ENCODE results near the gene CCT5. TPM values are rescaled to one million over a fixed set of nuclear protein-coding genes. Genes with fewer than 3 reads are reported as not detected.

Gene CCT5
- 133 TPM for total RNA-seq

DNA sequence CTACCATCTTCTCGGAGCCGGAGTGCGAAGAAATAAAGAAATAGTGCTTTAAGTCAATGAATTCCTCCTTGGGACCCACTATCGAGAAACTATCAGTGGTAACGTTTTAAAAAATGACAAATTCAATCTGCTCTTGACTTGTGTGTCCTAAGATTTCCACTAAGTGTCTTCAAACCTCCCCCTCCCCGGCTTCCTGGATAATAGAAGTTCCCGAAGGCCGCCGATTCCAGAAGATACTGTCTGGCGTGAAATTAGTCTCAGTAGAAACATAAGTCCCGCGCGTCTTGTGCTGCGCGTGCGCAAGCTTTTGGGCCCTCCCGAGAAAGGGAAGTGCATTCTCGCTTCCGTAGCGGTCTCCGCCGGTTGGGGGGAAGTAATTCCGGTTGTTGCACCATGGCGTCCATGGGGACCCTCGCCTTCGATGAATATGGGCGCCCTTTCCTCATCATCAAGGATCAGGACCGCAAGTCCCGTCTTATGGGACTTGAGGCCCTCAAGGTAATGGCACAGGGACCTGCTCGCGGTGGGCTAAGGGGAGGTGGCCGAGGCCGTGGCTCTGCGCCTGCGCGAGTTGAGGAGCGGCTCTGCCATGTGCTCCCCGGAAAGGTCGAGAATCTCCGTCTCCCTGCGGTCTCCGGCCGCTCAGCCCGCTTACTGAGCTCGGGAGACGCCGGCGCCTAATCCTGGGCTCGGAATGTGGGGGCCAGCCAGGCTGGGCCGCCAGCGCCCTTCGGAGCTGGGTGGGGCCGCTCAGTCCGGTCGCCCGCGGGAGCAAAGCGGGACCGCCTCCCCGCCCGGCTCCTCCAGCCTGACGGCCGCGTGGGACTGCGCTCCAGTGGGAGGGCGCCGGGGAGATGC lies at the start of gene CCT5:
Gene CCT5, plus strand, starts transcription at position 333 of the 858 bp plus-strand sequence. Its CDS starts 61 bp downstream, at position 394.
- DNase-seq (ENCODE audit: low spot score): peak; percentile 97

GRCh38 chr5:10201223-10201868 lies 48.7 kb upstream of the CCT5 start:
- DNase-seq (ENCODE audit: low spot score): no peak

DNA sequence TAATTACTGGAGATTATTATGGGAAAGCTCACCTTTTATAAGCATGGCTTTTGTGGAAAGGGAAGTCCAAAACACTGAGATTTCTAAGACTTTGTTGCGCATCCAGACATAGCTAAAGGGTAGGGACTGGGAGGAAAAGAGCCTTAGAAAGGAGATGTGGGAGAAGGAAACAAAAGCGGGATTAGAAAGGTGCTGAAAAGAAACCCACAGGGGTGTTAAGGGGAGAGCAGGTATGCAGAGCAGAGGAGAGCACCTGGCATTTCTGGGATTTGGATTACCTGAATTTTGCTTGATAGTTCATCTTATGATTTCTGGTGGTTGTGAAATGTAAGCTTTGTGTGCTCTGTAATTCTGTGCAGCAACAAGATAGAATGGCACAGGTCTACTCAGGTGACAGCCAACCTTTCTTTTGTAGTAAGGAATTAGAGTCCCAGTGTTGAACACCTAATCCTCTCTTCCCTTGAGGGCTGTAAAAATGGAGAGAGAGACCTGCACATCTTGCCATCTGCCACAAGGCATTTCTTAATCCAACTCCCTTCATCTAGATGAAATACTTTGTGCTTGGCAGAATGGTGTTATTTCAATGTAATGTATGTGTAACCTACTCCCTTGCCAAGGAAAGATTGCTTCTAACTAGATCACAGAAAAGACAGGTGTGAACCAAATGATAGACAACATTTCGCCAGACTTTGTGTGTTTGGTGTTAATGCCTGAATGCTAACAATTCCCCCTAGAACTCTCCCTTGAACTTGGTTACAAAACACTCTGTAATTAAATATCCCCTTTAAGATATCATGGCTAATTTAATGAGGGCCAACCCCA lies 47.8 kb upstream of the CCT5 start:
- DNase-seq (ENCODE audit: low spot score): no peak

GRCh38 chr5:10209004-10209403 lies 41.1 kb upstream of the CCT5 start:
- DNase-seq (ENCODE audit: low spot score): no peak

DNA sequence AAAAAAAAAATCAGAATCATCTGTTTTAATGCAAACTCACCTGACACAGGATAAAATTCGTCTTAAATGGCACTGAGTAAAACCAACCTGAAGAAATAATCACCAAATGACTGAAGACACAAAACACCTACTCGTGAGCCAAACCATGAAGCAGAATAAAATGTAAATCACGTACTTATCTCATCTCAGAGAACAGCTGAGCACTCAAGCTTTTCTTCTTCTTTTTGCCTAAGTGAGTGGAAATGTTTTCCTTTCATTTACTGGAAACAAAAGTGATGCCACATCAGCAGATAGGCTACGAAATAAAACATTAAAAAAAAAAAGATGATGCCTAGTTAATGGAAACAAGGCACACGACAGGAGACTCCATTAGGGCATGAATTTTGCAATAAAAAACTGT lies 36.8 kb upstream of the CCT5 start:
- no peak for DNase-seq (ENCODE audit: low spot score)

DNA sequence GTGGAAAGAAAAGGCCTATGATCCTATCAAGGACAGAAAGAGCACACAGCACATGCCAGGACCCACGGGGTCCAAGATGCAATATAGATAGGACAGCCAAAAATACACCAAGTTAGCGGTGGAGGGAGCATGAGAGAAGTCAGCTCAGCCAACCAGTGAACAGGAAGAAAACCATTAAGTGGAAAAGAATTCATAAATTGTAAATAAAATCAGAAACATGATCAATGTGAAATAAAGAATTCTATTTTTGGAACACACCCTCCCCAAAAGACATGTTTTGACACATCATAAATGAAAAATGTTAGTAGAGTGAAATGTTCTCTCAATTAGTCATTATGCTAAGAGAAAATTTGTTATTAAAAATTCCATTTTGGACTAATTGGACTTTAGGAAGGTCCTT lies 36.0 kb upstream of the CCT5 start:
- no peak for DNase-seq (ENCODE audit: low spot score)

DNA sequence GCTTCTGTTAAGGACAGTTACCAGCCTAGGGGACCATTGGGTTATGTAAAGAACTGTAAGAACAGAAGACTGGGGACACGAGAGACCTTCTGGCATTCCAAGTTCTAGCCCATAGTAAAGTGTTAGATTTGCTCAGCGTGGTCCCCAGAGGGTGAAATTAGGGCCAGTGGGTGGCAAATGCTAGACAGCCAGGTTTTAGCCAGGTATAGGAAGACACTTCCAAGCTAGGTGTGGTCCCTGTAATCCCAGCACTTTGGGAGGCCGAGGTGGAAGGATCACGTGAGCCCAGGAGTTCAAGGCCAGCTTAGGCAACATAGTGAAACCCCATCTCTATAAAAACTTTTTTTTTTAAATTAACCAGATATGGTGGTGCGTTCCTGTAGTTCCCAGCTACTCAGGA lies 34.7 kb upstream of the CCT5 start:
- no peak for DNase-seq (ENCODE audit: low spot score)

GRCh38 chr5:10216107-10216506 lies 34.0 kb upstream of the CCT5 start:
- no peak for DNase-seq (ENCODE audit: low spot score)

DNA sequence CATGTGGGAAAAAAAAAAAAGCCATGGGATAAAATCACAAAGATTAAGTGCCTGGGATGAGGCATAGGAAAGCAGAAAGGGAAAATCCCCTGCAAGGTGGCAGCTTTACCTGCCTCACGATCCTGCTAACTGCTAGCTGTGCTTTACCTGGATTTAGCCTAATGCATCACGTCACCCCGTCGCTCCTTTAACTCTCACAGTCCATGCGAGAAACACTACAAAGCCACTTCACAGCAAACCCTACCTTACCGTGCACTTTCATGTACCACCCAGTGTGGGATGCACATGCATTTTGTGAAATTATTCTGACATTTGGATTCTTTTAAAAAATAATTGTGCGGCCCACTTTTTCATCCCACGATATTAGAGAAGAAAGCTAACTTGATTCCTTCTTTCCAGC lies 31.4 kb upstream of the CCT5 start:
- DNase-seq (ENCODE audit: low spot score): no peak

DNA sequence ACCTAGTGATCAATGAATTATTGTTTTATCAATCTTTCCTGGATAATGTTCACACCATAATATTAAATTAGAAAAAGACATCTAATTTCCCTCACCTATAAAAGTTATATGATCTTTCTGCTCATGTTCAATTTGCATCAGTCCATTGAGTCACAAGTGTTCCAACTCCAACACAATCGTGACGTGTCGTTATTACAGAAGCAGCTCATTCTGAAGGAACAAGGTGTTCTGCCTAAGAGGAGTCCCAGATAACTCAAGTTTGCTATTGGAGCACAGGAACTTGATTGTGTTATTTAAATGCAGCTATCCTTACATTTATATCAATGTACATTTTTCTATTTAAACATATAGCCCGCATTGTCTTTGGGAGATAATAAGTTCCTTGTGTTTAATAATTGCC lies 31.0 kb upstream of the CCT5 start:
- no peak for DNase-seq (ENCODE audit: low spot score)

DNA sequence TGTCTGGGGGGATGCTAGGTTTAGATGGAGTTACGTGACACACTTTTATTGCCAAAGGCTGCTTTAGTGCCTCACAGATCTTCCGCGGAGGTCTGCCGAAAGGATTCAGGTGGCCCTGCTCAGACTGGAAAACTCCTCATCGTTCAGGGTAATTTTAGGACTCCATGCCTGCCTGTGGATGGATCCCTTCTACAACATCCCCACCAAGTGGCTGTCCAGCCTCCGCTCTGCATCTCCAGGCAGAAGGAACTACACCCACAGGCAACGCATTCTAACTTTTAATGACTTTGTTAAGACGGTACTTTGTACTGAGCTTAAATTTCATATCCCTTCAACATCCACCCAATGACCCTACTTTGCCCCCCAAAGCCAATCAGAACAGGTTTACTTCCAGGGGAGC lies 29.8 kb upstream of the CCT5 start:
- no peak for DNase-seq (ENCODE audit: low spot score)

- DNase-seq (ENCODE audit: low spot score): no peak
Observed at GRCh38 chr5:10222326-10222725, 27.8 kb upstream of the CCT5 start.

GRCh38 chr5:10227379-10227778 lies 22.7 kb upstream of the CCT5 start:
- DNase-seq (ENCODE audit: low spot score): no peak

DNA sequence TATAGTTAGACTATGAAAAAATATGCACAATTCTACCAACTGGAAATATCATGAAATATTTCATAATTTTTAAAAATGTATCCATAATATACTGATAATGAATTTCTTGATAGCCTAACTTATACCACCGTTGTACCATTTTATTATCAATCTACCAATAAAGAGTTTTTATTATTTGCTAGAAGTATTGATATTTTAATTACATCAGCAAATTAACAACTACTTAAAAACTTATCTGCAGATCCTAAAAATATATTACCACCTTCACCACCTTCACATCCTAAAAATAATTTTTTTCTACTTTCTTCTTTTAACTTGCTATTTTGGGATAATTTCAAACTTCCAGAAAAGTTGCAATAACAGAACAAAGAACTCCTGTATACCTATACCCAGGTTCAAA lies 21.8 kb upstream of the CCT5 start:
- no peak for DNase-seq (ENCODE audit: low spot score)

- DNase-seq (ENCODE audit: low spot score): no peak
Observed at GRCh38 chr5:10229306-10230048, 20.6 kb upstream of the CCT5 start.

GRCh38 chr5:10232386-10232785 lies 17.7 kb upstream of the CCT5 start:
- DNase-seq (ENCODE audit: low spot score): no peak

- DNase-seq (ENCODE audit: low spot score): no peak
Observed at GRCh38 chr5:10233011-10233410, 17.1 kb upstream of the CCT5 start.

GRCh38 chr5:10233505-10233904 lies 16.6 kb upstream of the CCT5 start:
- DNase-seq (ENCODE audit: low spot score): no peak

- no peak for DNase-seq (ENCODE audit: low spot score)
Observed at GRCh38 chr5:10235350-10235749, 14.7 kb upstream of the CCT5 start.

DNA sequence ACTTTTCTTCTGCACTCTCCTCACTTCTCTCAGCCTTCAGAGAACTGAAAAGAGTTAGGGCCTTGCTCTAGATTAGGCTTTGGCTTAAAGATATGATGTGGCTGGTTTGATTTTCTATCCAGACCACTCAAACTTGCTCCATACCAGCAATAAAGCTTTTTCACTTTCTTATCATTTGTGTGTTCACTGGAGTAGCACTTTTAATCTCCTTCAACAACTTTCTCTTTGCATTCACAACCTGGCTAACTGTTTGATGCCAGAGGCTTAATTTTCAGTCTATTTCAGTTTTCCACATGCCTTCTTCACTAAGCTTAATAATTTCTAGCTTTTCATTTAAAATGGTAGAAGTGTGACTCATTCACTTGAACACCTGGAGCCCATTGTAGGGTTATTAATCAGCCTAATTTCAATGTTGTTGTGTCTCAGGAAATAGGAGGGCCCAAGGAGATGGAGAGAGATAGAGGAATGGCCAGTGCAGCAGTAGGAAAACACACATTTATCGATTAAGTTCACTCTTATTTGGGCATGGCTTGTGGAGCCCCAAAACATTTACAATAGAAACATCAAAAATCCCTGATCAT lies 6.3 kb upstream of the CCT5 start:
- DNase-seq (ENCODE audit: low spot score): no peak

- DNase-seq (ENCODE audit: low spot score): no peak
Observed at GRCh38 chr5:10244342-10244944, 5.6 kb upstream of the CCT5 start.

Data from mucosa of gallbladder (tissue), 1 donor.